NCI-H82 treated with DMSO at 0.1 percent for 48 hours (cell line): ENCODE results near the gene ETFA.

Experiments used
- DNase-seq: peaks from one replicate; lab custom pipeline; 2025; ENCODE audit not compliant: unreplicated experiment; lab: John Stamatoyannopoulos, UW

Gene ETFA

GRCh38 chr15:76340803-76341365, 29.6 kb upstream of the ETFA start:
- no peak for DNase-seq

- DNase-seq = no peak
Measured at GRCh38 chr15:76340198-76340802, 29.0 kb upstream of the ETFA start.

GRCh38 chr15:76339305-76340197, 28.3 kb upstream of the ETFA start:
- no peak for DNase-seq

- DNase-seq = no peak
Measured at GRCh38 chr15:76338486-76339304, 27.4 kb upstream of the ETFA start.

GRCh38 chr15:76337696-76338485, 26.6 kb upstream of the ETFA start:
- DNase-seq = no peak

GRCh38 chr15:76337059-76337695, 25.9 kb upstream of the ETFA start:
- no peak for DNase-seq

GRCh38 chr15:76336254-76337058, 25.2 kb upstream of the ETFA start, which contains the start of gene ISL2:
TSS of gene ISL2 (plus strand) at chr15:76336773. CDS start at chr15:76336884, 111 bp downstream.
- DNase-seq = peak; percentile 93

GRCh38 chr15:76335307-76336253, 24.3 kb upstream of the ETFA start:
- peak; percentile 55 for DNase-seq

GRCh38 chr15:76334438-76335306, 23.4 kb upstream of the ETFA start:
- no peak for DNase-seq

- no peak for DNase-seq
Measured at GRCh38 chr15:76333720-76334437, 22.6 kb upstream of the ETFA start.

- no peak for DNase-seq
Measured at GRCh38 chr15:76333309-76333708, 22.0 kb upstream of the ETFA start.

- DNase-seq = no peak
Measured at GRCh38 chr15:76332796-76333195, 21.5 kb upstream of the ETFA start.

GRCh38 chr15:76330080-76330680, 18.9 kb upstream of the ETFA start:
- peak; percentile 52 for DNase-seq

GRCh38 chr15:76328958-76329357, 17.7 kb upstream of the ETFA start:
- no peak for DNase-seq

GRCh38 chr15:76328106-76328696, 16.9 kb upstream of the ETFA start:
- peak; percentile 97 for DNase-seq
